Gastroesophageal sphincter (tissue), 4 donors: ENCODE measurements around the gene G6PC3. TPM values are rescaled to one million over a fixed set of nuclear protein-coding genes. Genes with fewer than 3 reads are reported as not detected.

Source experiments
- ATAC-seq: fragments of 150-250 bp; one replicate; pipeline ENCODE4 v1.9.1; 2016; ENCODE audit warnings: mild to moderate bottlenecking, moderate library complexity
- H3K27ac ChIP-seq, 4 donors: fragments of 200-600 bp; sonication (generic) in 3 of 4; 1 replicate in 3 of 4; 2 replicates in 1 of 4; pipeline ENCODE4 v1.5.1; 2016 to 2019
- H3K27me3 ChIP-seq: fragments of 200-600 bp; sonication (generic); one replicate; pipeline ENCODE4 v1.5.1; 2019
- H3K36me3 ChIP-seq, 2 donors: fragments of 200-600 bp; sonication (generic); one replicate each; pipeline ENCODE4 v1.5.1; 2019; ENCODE audit warnings: control low read depth in 1 of 2
- H3K4me1 ChIP-seq, 3 donors: fragments of 200-600 bp; sonication (generic); 1 replicate in 2 of 3; 2 replicates in 1 of 3; pipeline ENCODE4 v1.5.1; 2016 to 2019; ENCODE audit warnings: control low read depth in 2 of 3
- H3K4me3 ChIP-seq, 2 donors: fragments of 200-600 bp; sonication (generic); one replicate each; pipeline ENCODE4 v1.5.1; 2019; ENCODE audit warnings: mild to moderate bottlenecking in 1 of 2, moderate library complexity in 1 of 2
- H3K9me3 ChIP-seq, 3 donors: fragments of 200-600 bp; sonication (generic); one replicate each; pipeline ENCODE4 v1.5.1; 2017 to 2019; ENCODE audit warnings: control low read depth in 2 of 3
- CTCF ChIP-seq, 4 experiments: fragments of 200-600 bp in 2 of 4; fragments of 450-650 bp in 2 of 4; sonication (generic) in 1 of 4; IDR thresholded peaks; one replicate each; pipeline ENCODE4 v1.5.1; 2017 to 2019; ENCODE audit warnings: antibody characterized with exemption in 4 of 4, mild to moderate bottlenecking in 2 of 4, moderate library complexity in 2 of 4
- EP300 ChIP-seq: sonication (generic); formaldehyde crosslinking; IDR thresholded peaks from one replicate; pipeline ENCODE4 v1.6.1; 2017; ENCODE audit warnings: antibody characterized with exemption, mild to moderate bottlenecking
- POLR2A ChIP-seq, 2 donors: fragments of 450-650 bp; IDR thresholded peaks; one replicate each; pipeline ENCODE4 v1.6.1; 2017; ENCODE audit warnings: antibody characterized with exemption in 2 of 2, mild to moderate bottlenecking in 2 of 2, moderate library complexity in 1 of 2
- POLR2AphosphoS5 ChIP-seq: sonication (generic); formaldehyde crosslinking; IDR thresholded peaks from one replicate; pipeline ENCODE4 v1.6.1; 2017; ENCODE audit warnings: antibody characterized with exemption
- WGBS, 2 donors: methylation state at CpG; one replicate each; pipeline ENCODE4 v1.1.5; 2018; ENCODE audit warnings: low coverage in 1 of 2; 5-methylcytosine and 5-hydroxymethylcytosine counted together
- total RNA-seq, 4 donors: library from RNA; depleted of rRNA; stranded (reverse); fragments of >200 nt; gene quantifications; one replicate each; pipeline ENCODE4 v1.1.0, GENCODE V29; 2016

The G6PC3 gene
- total RNA-seq, 4 donors from 2014 or later: 22.1 to 27.5 (median 26.2) TPM

GRCh38 chr17:44106801-44107200, 36.3 kb downstream of the G6PC3 start:
- WGBS, 2 donors: 91 to 100% methylated on average over 3 to 4 of the region's 4 CpGs
- peak overlapping the region; percentile 91 to 98 (median 93) for H3K27ac ChIP-seq
- no peak overlapping the region for H3K4me3 ChIP-seq
- H3K4me1 ChIP-seq: peaks cover 25 to 100% (median 61%) of the 10 kb centered on the region in 3 donors
- H3K36me3 ChIP-seq: peaks cover 0 to 18% of the 10 kb centered on the region in 2 donors
- H3K9me3 ChIP-seq: no peaks in the 10 kb centered on the region
- TF ChIP-seq POLR2AphosphoS5 (no peak), POLR2A (IDR thresholded peaks at IDR 0.05) (no peak), EP300 (no peak), CTCF (IDR thresholded peaks at IDR 0.05) (no peak)
- no peak for ATAC-seq
- no peaks in the 10 kb centered on the region for H3K27me3 ChIP-seq

- peaks cover 28 to 100% (median 72%) of the 10 kb centered on the region in 3 donors for H3K4me1 ChIP-seq
- no peaks in the 10 kb centered on the region for H3K27me3 ChIP-seq
- ATAC-seq: peak; percentile 92
- H3K27ac ChIP-seq: peak overlapping the region; percentile 91 to 98 (median 95)
- no peak for TF ChIP-seq EP300
- no peak for TF ChIP-seq POLR2A (IDR thresholded peaks at IDR 0.05)
- TF ChIP-seq POLR2AphosphoS5: peak; percentile 83
- H3K9me3 ChIP-seq: no peaks in the 10 kb centered on the region
- peaks cover 0 to 16% of the 10 kb centered on the region in 2 donors for H3K36me3 ChIP-seq
- H3K4me3 ChIP-seq: peak overlapping the region in 1 of 2 donors; percentile 50
- 15 to 18% methylated on average over 7 to 13 of the region's 16 CpGs for whole genome bisulfite sequencing, 2 donors
Observed at GRCh38 chr17:44108440-44109311, 38.1 kb downstream of the G6PC3 start.

DNA sequence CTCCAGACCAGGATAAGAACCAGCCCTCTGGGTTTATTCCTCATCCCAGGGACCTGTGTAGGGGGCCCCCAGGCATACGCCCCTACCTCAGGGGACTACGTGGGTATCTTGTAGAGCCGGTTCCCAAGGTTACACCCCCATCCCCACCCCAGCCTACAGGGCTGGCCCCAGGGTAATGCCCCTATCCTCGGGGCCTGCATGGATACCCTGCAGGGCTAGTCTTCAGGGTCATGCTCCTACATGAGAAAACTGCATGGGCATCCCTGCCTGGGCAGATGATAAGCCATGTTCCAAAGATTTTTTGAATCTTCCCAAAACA, 38.7 kb downstream of the G6PC3 start:
- Histone ChIP-seq H3K4me1 (peaks cover 28 to 100% (median 73%) of the 10 kb centered on the region in 3 donors), H3K27ac (peak overlapping the region; percentile 69 to 98 (median 95)), H3K4me3 (peak overlapping the region in 1 of 2 donors; percentile 50), H3K36me3 (peaks cover 0 to 21% of the 10 kb centered on the region in 2 donors), H3K9me3 (no peaks in the 10 kb centered on the region), H3K27me3 (no peaks in the 10 kb centered on the region)
- no CpG with 5 or more reads among the region's 4 CpGs for WGBS, 2 donors
- no peak for ATAC-seq
- TF ChIP-seq EP300: no peak
- no peak for TF ChIP-seq POLR2A (IDR thresholded peaks at IDR 0.05)
- TF ChIP-seq POLR2AphosphoS5: no peak
- TF ChIP-seq CTCF (IDR thresholded peaks at IDR 0.05): no peak

- H3K27ac ChIP-seq: peak overlapping the region; percentile 69 to 98 (median 95)
- no peak for ATAC-seq
- H3K4me1 ChIP-seq: peaks cover 28 to 100% (median 79%) of the 10 kb centered on the region in 3 donors
- no peaks in the 10 kb centered on the region for H3K27me3 ChIP-seq
- peaks cover 0 to 25% of the 10 kb centered on the region in 2 donors for H3K36me3 ChIP-seq
- no CpG with 5 or more reads among the region's 10 CpGs for WGBS, 2 donors
- no peaks in the 10 kb centered on the region for H3K9me3 ChIP-seq
- peak overlapping the region in 1 of 2 donors; percentile 50 for H3K4me3 ChIP-seq
- TF ChIP-seq POLR2AphosphoS5 (no peak), CTCF (IDR thresholded peaks at IDR 0.05) (no peak), EP300 (no peak), POLR2A (IDR thresholded peaks at IDR 0.05) (no peak)
Observed at GRCh38 chr17:44110011-44110686, 39.6 kb downstream of the G6PC3 start.

GRCh38 chr17:44110823-44111633, 40.5 kb downstream of the G6PC3 start:
- Histone ChIP-seq H3K27me3 (no peaks in the 10 kb centered on the region), H3K9me3 (no peaks in the 10 kb centered on the region), H3K27ac (peak overlapping the region; percentile 69 to 98 (median 95)), H3K4me1 (peaks cover 28 to 100% (median 77%) of the 10 kb centered on the region in 3 donors), H3K36me3 (peaks cover 0 to 33% of the 10 kb centered on the region in 2 donors), H3K4me3 (peak overlapping the region; percentile 3 to 50)
- WGBS, 2 donors: 0% methylated on average over 1 to 2 of the region's 28 CpGs
- TF ChIP-seq CTCF (IDR thresholded peaks at IDR 0.05) (peak in 1 of 4 experiments; percentile 24), POLR2AphosphoS5 (peak; percentile 93), EP300 (no peak), POLR2A (IDR thresholded peaks at IDR 0.05) (peak; percentile 21 to 44)
- ATAC-seq: peak; percentile 88
